GM13977 (cell line): Measurements from ENCODE around the gene ADCY7.

Source experiments
- DNase-seq: peaks from one replicate; pipeline ENCODE4 v3.0.0; 2012; ENCODE audit warnings: low spot score
- in situ Hi-C: fragments of 300-500 bp; cut with MboI; formaldehyde crosslinking; loops from one replicate; pipeline ENCODE4 v1.12.0; 2022; ENCODE audit warnings: low sequenced_read_pairs, low pct_unique_long_range_greater_than_20kb, mixed read lengths, inconsistent platforms; ENCODE audit not compliant: unreplicated experiment
- TF ChIP-seq, protein P1 (sequence below): IDR thresholded peaks from 2 replicates; pipeline ENCODE4 v1.5.1; 2012; ENCODE audit warnings: mild to moderate bottlenecking, control low read depth; ENCODE audit not compliant: insufficient read depth; ENCODE audit errors: extremely low read depth, missing control alignments

ADCY7 gene

DNA sequence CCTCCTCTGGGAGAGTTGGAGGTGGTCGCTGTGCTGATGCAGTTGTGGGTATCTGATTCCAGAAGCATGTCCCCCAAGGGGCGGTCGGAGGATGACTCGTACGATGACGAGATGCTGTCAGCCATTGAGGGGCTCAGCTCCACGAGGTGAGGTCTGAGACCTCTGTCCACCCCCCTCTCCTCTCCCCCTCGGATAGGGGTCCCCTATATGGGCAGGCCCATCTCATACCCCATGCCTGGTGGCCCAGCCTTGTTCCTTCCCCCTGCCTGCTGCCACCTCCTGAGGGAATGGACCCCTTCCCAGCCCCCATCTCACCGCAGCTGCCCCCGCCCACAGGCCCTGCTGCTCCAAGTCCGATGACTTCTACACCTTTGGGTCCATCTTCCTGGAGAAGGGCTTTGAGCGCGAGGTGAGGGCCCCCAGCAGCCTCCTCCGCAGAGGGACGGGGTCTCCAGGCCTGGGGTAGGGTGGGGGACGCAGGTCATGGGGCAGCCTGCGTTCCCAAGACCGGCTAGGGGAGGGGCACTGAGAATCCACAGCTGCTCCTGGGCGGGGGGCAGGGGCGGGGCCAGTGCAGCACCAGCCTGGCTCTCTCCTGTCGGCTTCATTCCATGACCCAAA lies 39.2 kb downstream of the ADCY7 start:
- in situ Hi-C loops = no loop called here
- DNase-seq = peak; percentile 15
- TF ChIP-seq, protein P1, sequence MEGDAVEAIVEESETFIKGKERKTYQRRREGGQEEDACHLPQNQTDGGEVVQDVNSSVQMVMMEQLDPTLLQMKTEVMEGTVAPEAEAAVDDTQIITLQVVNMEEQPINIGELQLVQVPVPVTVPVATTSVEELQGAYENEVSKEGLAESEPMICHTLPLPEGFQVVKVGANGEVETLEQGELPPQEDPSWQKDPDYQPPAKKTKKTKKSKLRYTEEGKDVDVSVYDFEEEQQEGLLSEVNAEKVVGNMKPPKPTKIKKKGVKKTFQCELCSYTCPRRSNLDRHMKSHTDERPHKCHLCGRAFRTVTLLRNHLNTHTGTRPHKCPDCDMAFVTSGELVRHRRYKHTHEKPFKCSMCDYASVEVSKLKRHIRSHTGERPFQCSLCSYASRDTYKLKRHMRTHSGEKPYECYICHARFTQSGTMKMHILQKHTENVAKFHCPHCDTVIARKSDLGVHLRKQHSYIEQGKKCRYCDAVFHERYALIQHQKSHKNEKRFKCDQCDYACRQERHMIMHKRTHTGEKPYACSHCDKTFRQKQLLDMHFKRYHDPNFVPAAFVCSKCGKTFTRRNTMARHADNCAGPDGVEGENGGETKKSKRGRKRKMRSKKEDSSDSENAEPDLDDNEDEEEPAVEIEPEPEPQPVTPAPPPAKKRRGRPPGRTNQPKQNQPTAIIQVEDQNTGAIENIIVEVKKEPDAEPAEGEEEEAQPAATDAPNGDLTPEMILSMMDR = no peak

DNA sequence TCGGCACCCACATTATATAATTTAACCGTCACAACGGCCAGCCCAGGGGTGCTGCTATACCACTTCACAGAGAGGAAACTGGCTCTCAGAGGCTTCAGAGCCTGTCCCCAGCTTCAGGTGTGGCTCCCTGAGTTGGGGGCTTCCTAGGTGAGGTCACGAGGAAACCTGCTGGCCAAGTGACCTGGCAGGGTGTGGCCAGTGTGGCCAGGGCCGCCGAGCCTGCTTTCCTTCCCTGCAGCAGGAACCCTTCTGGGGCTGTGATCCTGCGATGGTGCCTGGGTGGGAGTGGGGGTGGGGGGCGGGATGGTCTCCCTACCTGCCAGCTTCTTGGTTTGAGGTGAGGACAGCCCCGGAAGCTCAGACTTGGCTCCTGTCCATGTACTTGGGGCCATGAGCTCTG lies 39.9 kb downstream of the ADCY7 start:
- DNase-seq = peak; percentile 19
- TF ChIP-seq, protein P1 = no peak
- in situ Hi-C loops = no loop called here

DNA sequence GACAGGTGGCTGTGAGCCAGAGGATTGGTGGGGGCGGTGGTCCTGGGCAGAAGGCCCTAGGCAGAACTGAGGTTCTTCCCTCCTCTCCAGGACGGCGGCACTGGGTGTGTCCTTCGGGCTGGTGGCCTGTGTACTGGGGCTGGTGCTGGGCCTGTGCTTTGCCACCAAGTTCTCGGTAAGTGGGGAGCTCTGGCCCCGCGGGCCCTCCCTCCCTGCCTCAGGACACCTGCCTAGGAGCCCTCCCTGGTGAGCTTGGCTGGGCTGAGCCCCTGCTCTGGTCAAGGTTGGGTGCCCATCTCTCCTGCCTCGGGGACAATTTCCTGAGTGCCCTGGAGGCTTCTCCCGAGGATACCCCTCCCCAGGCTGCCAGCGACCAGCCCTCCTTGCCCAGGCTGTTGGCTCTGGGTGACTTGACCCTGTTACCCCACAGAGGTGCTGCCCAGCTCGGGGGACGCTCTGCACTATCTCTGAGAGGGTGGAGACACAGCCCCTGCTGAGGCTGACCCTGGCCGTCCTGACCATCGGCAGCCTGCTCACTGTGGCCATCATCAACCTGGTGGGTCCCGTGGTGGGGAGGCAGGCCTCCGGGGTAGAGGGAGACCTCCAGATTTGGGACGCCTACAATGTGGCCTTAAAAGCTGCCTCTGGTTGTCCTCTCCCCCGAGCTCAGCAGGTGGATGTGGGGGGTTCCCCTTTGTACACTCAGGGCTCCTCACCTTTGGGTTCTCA lies 42.0 kb downstream of the ADCY7 start:
- in situ Hi-C loops = no loop called here
- peak; percentile 21 for DNase-seq
- TF ChIP-seq, protein P1 = no peak

DNA sequence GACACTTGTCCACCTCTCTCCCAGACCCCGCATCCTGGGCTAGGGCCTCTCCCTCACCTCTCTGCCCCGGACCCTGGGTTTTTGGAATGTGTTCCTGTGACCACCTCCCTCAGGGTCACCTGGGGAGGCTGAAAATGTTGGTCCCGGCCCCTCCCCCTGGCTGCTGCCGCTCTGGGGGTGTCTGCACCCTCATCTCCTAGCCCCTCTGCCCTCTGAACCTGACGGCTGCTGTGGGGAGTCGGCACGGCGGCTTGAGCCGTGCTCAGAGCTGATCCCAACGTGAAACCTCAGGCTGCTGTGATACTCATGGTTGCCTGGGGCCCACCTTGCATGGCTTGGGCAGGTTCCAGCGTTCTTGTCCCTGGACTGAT lies 42.8 kb downstream of the ADCY7 start:
- TF ChIP-seq, protein P1 = no peak
- no peak for DNase-seq
- in situ Hi-C loops = no loop called here

DNA sequence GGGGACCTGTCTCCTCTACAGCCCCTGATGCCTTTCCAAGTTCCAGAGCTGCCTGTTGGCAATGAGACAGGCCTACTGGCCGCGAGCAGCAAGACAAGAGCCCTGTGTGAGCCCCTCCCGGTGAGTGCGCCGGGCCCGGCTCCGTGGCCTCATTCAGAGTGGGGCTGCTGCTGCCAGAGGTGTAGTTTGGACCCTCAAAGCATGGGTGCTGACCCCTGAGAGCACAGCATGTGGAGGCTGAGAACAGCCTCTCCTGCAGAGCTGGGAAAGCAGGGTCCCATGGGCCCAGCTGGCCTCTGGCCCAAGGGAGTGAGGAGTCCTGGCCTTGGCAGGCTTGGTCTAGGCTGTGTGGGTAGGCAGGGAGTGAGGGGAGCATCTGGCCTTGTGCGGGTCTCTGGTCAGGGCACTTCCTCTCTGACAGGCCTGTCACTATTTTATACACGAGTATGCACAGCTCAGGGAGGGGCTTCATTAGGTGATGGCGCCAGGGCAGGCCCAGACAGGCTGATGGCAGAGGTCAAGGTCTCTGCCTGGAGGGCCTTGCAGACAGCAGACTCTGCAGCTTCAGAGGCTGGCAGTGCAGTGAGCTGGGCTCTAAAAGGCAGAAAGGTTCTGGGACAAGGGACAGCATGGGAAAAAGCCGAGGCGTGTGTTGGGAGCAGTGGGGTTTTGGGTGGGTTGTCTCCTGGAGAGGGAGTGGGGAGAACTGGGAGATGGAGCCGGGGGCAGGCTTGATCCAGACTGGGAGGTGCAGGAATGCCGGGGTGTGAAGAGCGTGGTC lies 43.4 kb downstream of the ADCY7 start:
- in situ Hi-C loops = no loop called here
- DNase-seq = peak; percentile 11
- TF ChIP-seq, protein P1 = no peak

DNA sequence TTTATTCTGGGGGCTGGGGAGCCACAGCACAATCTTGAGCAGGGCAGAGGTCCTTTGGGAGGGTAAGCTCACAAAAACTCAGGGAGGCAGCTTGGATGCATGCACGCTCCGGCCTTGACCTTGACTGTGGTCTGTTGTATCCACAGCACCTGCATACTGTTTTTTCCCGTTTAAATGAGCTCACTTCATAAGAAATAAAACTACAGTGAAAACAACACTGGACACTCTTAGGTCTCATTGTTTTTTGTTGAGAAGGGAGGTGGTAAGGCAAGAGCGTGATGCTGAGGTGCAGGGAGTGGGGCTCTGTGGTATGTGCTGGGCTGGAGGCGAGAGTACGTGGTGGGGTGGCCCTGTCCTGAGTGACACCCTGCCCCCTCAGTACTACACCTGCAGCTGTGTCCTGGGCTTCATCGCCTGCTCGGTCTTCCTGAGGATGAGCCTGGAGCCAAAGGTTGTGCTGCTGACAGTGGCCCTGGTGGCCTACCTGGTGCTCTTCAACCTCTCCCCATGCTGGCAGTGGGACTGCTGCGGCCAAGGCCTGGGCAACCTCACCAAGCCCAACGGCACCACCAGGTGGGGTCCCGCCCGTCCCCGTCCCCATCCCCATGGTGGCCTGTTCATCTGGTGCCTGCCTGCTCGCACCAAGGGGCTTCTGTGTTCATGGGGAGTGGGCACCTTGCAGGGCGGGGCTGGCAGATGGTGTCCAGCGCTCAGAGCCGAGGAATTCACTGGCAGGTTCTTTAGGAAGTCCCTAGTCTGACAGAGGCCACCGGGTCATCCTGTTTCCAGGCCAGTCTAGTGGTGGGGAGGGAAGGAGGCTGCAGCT lies 44.2 kb downstream of the ADCY7 start:
- no peak for DNase-seq
- in situ Hi-C loops = no loop called here
- TF ChIP-seq, protein P1 = no peak
